ENCODE results near the gene ZNF722. TPM values are rescaled to one million over a fixed set of nuclear protein-coding genes. Genes with fewer than 3 reads are reported as not detected.

Gene ZNF722
- total RNA-seq, 4 donors from 2014 or later, result not detected

DNA sequence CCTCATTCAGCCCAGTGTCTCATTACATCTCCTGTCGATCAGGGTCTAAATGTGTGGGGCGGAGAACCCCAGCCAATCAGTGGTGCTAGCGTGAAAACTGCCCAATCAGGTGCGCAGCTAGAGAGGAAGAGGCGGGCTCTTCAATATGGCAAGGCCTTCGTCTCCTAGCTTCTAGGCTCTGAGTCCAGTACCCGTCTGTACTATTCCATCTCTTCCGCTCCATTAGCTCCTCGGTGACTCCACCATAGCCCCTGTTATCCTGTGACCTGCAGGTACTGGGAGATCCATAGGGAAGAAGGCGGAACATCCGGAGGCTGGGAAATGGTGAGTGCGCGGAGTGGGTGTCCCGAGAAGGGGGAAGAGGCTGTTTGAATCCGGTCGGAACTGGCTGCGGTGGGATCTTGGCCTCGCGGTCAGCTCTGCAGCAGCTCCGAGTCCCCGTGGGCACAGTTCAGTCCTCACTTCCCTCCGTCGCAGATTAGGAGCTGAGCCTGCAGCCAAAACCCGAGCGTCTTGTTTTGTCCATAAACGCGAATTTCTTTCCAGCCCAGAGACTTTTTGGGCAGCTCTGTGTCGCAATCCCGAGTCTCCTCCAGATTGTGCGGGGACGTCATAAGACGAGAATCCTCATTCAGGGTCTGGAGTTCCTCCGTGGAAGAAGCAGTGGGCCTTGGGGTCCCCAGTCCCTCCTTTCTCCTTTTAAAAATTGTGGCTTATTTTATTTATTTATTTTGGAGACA, 46.8 kb downstream of the ZNF722 start, which contains the start of gene ZNF727:
ZNF727 (plus strand) TSS at position 134 of the 740 bp plus-strand sequence; CDS start at position 322, 188 bp downstream.
- TF ChIP-seq POLR2A (IDR thresholded peaks at IDR 0.05) (peak in 1 of 2 donors; percentile 58), CTCF (IDR thresholded peaks at IDR 0.05) (no peak), EP300 (IDR thresholded peaks at IDR 0.05) (peak in 1 of 2 donors; percentile 71)

GRCh38 chr7:64046041-64046389, 47.4 kb downstream of the ZNF722 start:
- WGBS, 2 donors, result 31 to 59% methylated on average over 12 of the region's 12 CpGs
- H3K4me3 ChIP-seq, result peak overlapping the region; percentile 15 to 54 (median 40)
- no peaks in the 10 kb centered on the region for H3K27me3 ChIP-seq
- H3K4me1 ChIP-seq, result peaks cover 0 to 7% (median 0%) of the 10 kb centered on the region in 4 donors
- TF ChIP-seq POLR2A (IDR thresholded peaks at IDR 0.05) (no peak), EP300 (IDR thresholded peaks at IDR 0.05) (no peak), CTCF (IDR thresholded peaks at IDR 0.05) (no peak)
- no peaks in the 10 kb centered on the region for H3K36me3 ChIP-seq
- H3K9me3 ChIP-seq, result peaks cover 0 to 23% (median 0%) of the 10 kb centered on the region in 4 donors
- peak overlapping the region in 3 of 4 donors; percentile 44 to 82 (median 58) for H3K27ac ChIP-seq
- DNase-seq (ENCODE audit: low spot score in 2 of 2), result no peak

More for the DNA sequence above, 46.8 kb downstream of the ZNF722 start, which contains the start of gene ZNF727:
- 20 to 34% methylated on average over 28 to 33 of the region's 33 CpGs for WGBS, 2 donors
- H3K36me3 ChIP-seq, result no peaks in the 10 kb centered on the region
- peaks cover 0 to 22% (median 0%) of the 10 kb centered on the region in 4 donors for H3K9me3 ChIP-seq
- H3K4me1 ChIP-seq, result peaks cover 0 to 7% (median 0%) of the 10 kb centered on the region in 4 donors
- H3K4me3 ChIP-seq, result peak within 1 kb of the TSS; percentile 15 to 54 (median 40)
- peak; percentile 54 to 76 for DNase-seq (ENCODE audit: low spot score in 2 of 2)
- no peaks in the 10 kb centered on the region for H3K27me3 ChIP-seq
- H3K27ac ChIP-seq, result peak within 1 kb of the TSS in 3 of 4 donors; percentile 44 to 82 (median 58)

Small RNA genes within 50 kb of the gene (small RNA-seq; reads per million reads assigned to genes)
- gene AC092634.1, result not detected
- gene AC092634.7, result not detected
- gene VN1R36P, result not detected

Other genes starting within 250 kb of the ZNF722 start
- 10 to 100 TPM in 1 of 4 donors, 1 to 10 TPM in 3; 3.9 to 14.9 (median 5.3) TPM for gene ZNF727, start 46.6 kb downstream of the ZNF722 start, total RNA-seq
- not detected for gene ZNF735, start 208.4 kb downstream of the ZNF722 start, total RNA-seq
- not detected for gene ZNF679, start 229.6 kb downstream of the ZNF722 start, total RNA-seq